A673 (cell line): ENCODE results near the gene CALHM5. TPM values are rescaled to one million over a fixed set of nuclear protein-coding genes. Genes with fewer than 3 reads are reported as not detected.

Experiments
- BruUV-seq: library from RNA; stranded (reverse); fragments of 400-500 nt; replicated peaks from 2 replicates; lab custom pipeline; 2021; lab: Mats Ljungman, UMichigan
- CTCF ChIA-PET: fragments of 300-600 bp; sonication (Branson Sonifier 250); formaldehyde crosslinking; loops from one replicate; lab custom pipeline; 2022; ENCODE audit warnings: antibody characterized with exemption; lab: Charles Lee
- POLR2A ChIA-PET: fragments of 300-600 bp; sonication (Branson Sonifier 250); formaldehyde crosslinking; loops from one replicate; lab custom pipeline; 2022; ENCODE audit warnings: antibody characterized with exemption; ENCODE audit not compliant: low non-redundant PET; lab: Charles Lee
- DNase-seq: peaks from one replicate; pipeline ENCODE4 v3.0.0-alpha.2; 2015; ENCODE audit warnings: low spot score
- H3K27ac ChIP-seq: fragments of 200-600 bp; sonication (generic); 2 replicates; pipeline ENCODE4 v1.5.1; 2016; ENCODE audit warnings: mixed run types, low read depth, mild to moderate bottlenecking, mixed read lengths, antibody characterized with exemption, low read length; ENCODE audit not compliant: poor library complexity, severe bottlenecking
- H3K27me3 ChIP-seq: fragments of 200-600 bp; sonication (generic); replicated peaks from 2 replicates; pipeline ENCODE4 v1.6.1; 2017; ENCODE audit warnings: mixed run types, low read depth, mild to moderate bottlenecking, mixed read lengths, antibody characterized with exemption, low read length; ENCODE audit not compliant: insufficient read depth, poor library complexity
- H3K36me3 ChIP-seq: fragments of 200-600 bp; sonication (generic); 2 replicates; pipeline ENCODE4 v1.6.1; 2016; ENCODE audit warnings: mixed run types, mild to moderate bottlenecking, mixed read lengths, antibody characterized with exemption, low read length; ENCODE audit not compliant: insufficient read depth, poor library complexity, severe bottlenecking
- H3K4me1 ChIP-seq: fragments of 200-600 bp; sonication (generic); 2 replicates; pipeline ENCODE4 v1.6.1; 2017; ENCODE audit warnings: mixed run types, mild to moderate bottlenecking, mixed read lengths, antibody characterized with exemption, low read length; ENCODE audit not compliant: insufficient read depth, poor library complexity, severe bottlenecking
- H3K4me3 ChIP-seq: fragments of 200-600 bp; sonication (generic); 2 replicates; pipeline ENCODE4 v1.5.1; 2016; ENCODE audit warnings: low read depth, mixed run types, mild to moderate bottlenecking, mixed read lengths, low read length; ENCODE audit not compliant: poor library complexity, severe bottlenecking
- H3K9me3 ChIP-seq: fragments of 200-600 bp; sonication (generic); 2 replicates; pipeline ENCODE4 v1.6.1; 2016; ENCODE audit warnings: mixed run types, low read depth, mild to moderate bottlenecking, mixed read lengths, antibody characterized with exemption, low read length; ENCODE audit not compliant: poor library complexity, severe bottlenecking
- CTCF ChIP-seq: fragments of 300-800, 200-600 bp; sonication (generic); conservative IDR thresholded peaks from 2 replicates; pipeline ENCODE4 v1.5.1; 2017; ENCODE audit warnings: low read depth, mild to moderate bottlenecking, antibody characterized with exemption, low read length, moderate library complexity, mixed read lengths
- EZH2 ChIP-seq: fragments of 200-600 bp; sonication (generic); IDR thresholded peaks from 2 replicates; pipeline ENCODE4 v1.6.1; 2017; ENCODE audit warnings: borderline replicate concordance, low read depth, mild to moderate bottlenecking, mixed read lengths, antibody characterized with exemption, low read length; ENCODE audit not compliant: poor library complexity, severe bottlenecking
- intact Hi-C: fragments of 100-400 bp; cut with micrococcal nuclease; formaldehyde crosslinking; loops from one replicate; pipeline ENCODE4 v1.10.0; 2022; ENCODE audit not compliant: unreplicated experiment
- total RNA-seq: library from RNA; stranded (reverse); gene quantifications from 2 replicates; pipeline ENCODE4 v1.2.3, GENCODE V29; 2021

Gene CALHM5
- total RNA-seq, 1 experiment from 2014 or later = 0.26 TPM

DNA sequence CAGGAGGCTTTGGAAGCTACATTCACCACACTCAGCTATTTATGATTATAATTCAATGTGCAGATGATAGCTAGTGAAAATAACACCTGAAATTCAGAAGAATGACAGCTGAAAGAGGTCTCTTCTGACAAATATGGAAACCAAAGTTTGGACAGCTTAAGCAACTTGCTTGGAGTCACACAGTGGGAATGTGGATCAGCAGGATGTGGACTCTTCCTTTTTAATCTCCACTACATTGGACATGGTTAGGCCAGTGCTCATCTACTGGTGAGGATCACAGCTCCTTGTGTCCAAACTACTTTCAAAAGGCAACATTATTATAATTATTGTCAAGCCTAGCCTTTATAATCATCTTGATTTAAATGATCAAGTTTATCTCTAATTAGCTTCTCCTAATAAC lies 23.7 kb downstream of the CALHM5 start:
- ChIA-PET CTCF (interaction anchor here (2.6 kb wide), 1 partner anchor 247 kb away, joined by 10 read pairs; no protein-coding TSS in a partner anchor), POLR2A (no interaction called here)
- BruUV-seq = no TSS peak
- Histone ChIP-seq H3K4me1 (no peaks in the 10 kb centered on the region), H3K9me3 (no peaks in the 10 kb centered on the region), H3K4me3 (no peak overlapping the region), H3K27me3 (no peaks in the 10 kb centered on the region), H3K27ac (no peak overlapping the region), H3K36me3 (no peaks in the 10 kb centered on the region)
- TF ChIP-seq CTCF (no peak), EZH2 (no peak)
- no peak for DNase-seq
- intact Hi-C loops = loop anchor here (5.0 kb wide), 1 partner anchor 112 kb away; no protein-coding TSS in a partner anchor

GRCh38 chr6:116536216-116536621 lies 24.8 kb downstream of the CALHM5 start:
- Histone ChIP-seq H3K4me3 (no peak overlapping the region), H3K4me1 (no peaks in the 10 kb centered on the region), H3K9me3 (no peaks in the 10 kb centered on the region), H3K27ac (no peak overlapping the region), H3K27me3 (no peaks in the 10 kb centered on the region), H3K36me3 (no peaks in the 10 kb centered on the region)
- no TSS peak for BruUV-seq
- POLR2A ChIA-PET = no interaction called here
- intact Hi-C loops = loop anchor here (1.0 to 5.0 kb wide), 3 partner anchors 25 to 249 kb away; no protein-coding TSS in a partner anchor
- DNase-seq = peak; percentile 75
- CTCF ChIA-PET = no interaction called here
- no peak for TF ChIP-seq EZH2
- TF ChIP-seq CTCF = peak; percentile 86

DNA sequence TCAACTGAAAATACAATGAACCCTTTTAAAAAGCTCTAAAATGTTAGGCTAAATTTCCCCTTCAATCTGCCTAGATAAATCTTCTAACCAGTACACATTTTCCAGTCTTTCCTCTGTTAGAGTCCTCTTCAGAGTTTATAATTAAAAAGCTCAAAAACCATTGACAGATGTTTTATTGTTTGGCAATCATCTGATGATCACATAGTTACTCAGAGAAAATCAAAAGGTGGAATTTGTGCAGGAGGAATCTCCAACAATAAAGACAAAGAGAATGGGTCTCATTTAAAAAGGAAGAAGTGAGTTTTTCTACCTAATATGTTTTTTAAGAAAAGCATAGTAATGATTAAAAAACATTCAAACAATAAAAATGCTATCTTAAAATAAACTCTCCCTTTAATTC lies 31.0 kb downstream of the CALHM5 start:
- peaks cover 6% of the 10 kb centered on the region for H3K27me3 ChIP-seq
- ChIA-PET CTCF (interaction anchor here (1.6 kb wide), 1 partner anchor 16 kb away, joined by 4 read pairs; no protein-coding TSS in a partner anchor), POLR2A (no interaction called here)
- no peaks in the 10 kb centered on the region for H3K36me3 ChIP-seq
- BruUV-seq = no TSS peak
- H3K27ac ChIP-seq = no peak overlapping the region
- TF ChIP-seq EZH2 (no peak), CTCF (no peak)
- DNase-seq = no peak
- intact Hi-C loops = loop anchor here (10.0 kb wide), 1 partner anchor 302 kb away; no protein-coding TSS in a partner anchor
- H3K4me1 ChIP-seq = no peaks in the 10 kb centered on the region
- H3K9me3 ChIP-seq = no peaks in the 10 kb centered on the region
- H3K4me3 ChIP-seq = no peak overlapping the region
